GM06990 (cell line): ENCODE data around the gene MRPS27.

Experiments
- DNase-seq: peaks from one replicate; pipeline ENCODE4 v3.0.0-alpha.2; 2011; ENCODE audit not compliant: insufficient read length; ENCODE audit errors: extremely low read depth
- H3K27me3 ChIP-seq: replicated peaks from 2 replicates; pipeline ENCODE4 v1.6.0; 2011; ENCODE audit warnings: low read length; ENCODE audit not compliant: control insufficient read depth, insufficient read depth
- H3K36me3 ChIP-seq: 2 replicates; pipeline ENCODE4 v1.5.1; 2011; ENCODE audit warnings: low read length; ENCODE audit not compliant: control insufficient read depth, insufficient read depth
- H3K4me3 ChIP-seq: replicated peaks from 2 replicates; pipeline ENCODE4 v1.5.1; 2011; ENCODE audit warnings: low read depth, mild to moderate bottlenecking, control low read depth, low read length
- TF ChIP-seq, protein P1 (sequence below): IDR thresholded peaks from 2 replicates; pipeline ENCODE4 v1.5.1; 2011; ENCODE audit warnings: low read length, control low read depth, mild to moderate bottlenecking, inconsistent platforms; ENCODE audit not compliant: insufficient read depth, poor library complexity, severe bottlenecking

The MRPS27 gene

DNA sequence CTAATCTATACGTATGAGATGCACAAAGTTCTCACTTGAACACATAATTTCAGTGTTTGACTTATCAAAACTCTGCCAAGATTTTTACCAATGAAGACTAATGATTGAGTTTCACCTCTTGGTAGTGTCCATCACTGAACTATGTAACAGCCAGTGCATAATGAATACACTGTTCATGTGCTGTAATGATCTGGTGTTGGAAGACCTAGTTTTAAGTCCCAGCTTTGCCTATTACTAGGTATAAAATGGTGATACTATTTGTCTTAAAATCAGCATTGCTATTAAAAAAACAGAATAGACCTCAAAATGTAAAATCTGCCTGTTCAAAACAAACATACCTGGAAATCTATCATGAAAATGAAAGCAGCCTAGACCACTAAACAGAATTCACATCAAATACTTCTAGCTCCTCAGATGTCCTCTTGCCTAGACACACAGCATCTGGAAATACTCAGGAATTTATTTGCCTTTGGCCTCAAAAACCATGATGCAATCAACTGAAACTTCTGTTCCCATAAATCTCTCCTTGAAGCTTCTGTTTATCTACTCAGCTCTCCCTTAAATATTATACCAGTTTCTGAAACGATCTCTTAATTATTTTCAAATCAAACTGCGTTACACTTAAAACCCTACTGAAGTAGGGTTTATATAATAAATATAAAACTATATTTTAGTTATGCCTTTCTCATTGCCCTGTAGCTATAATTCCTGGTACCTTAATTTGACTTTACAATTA, 38.1 kb downstream of the MRPS27 start:
- DNase-seq = no peak
- H3K36me3 ChIP-seq = peaks cover 5% of the 10 kb centered on the region
- H3K27me3 ChIP-seq = no peaks in the 10 kb centered on the region
- no peak overlapping the region for H3K4me3 ChIP-seq
- TF ChIP-seq, protein P1, sequence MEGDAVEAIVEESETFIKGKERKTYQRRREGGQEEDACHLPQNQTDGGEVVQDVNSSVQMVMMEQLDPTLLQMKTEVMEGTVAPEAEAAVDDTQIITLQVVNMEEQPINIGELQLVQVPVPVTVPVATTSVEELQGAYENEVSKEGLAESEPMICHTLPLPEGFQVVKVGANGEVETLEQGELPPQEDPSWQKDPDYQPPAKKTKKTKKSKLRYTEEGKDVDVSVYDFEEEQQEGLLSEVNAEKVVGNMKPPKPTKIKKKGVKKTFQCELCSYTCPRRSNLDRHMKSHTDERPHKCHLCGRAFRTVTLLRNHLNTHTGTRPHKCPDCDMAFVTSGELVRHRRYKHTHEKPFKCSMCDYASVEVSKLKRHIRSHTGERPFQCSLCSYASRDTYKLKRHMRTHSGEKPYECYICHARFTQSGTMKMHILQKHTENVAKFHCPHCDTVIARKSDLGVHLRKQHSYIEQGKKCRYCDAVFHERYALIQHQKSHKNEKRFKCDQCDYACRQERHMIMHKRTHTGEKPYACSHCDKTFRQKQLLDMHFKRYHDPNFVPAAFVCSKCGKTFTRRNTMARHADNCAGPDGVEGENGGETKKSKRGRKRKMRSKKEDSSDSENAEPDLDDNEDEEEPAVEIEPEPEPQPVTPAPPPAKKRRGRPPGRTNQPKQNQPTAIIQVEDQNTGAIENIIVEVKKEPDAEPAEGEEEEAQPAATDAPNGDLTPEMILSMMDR = no peak

DNA sequence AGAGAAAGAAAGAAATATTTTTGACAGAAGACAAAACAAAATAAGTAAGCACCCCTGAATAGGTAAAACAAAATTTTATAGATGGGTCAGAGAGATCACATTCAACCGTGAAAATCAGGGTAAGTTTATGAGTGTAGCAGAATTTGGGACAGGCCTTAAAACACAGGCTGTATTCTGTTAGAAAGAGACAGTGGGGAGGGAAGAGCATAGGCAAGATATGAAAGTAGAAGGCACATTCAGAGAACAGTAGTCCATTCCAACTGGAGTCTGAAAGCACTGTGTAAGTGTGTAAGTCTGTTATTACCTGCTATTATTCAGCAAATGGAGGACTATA, 38.6 kb downstream of the MRPS27 start:
- TF ChIP-seq, protein P1 = no peak

DNA sequence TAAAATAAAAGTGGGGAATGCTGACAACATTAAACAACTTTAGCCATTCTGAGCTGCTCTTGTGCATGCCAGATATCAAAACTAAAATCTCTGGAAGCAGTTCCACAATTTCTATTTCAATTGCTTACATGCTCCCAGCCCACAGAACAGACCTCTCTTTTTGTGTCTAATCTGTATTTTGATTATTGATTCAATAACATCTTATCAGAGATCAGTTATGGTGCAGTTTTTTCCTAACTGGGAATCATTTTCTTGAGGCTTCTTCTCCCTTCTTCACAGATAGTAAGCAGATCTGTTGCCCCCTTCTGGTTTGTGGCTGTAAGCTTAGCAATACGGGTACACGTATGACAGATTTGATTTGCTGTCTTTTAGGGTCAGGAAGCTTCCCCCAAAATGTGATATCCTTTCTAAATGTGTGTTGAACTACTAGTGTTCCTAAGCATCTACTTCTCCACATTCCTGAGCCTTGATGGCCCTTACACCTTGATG, 39.4 kb downstream of the MRPS27 start:
- Histone ChIP-seq H3K27me3 (no peaks in the 10 kb centered on the region), H3K36me3 (peaks cover 5% of the 10 kb centered on the region), H3K4me3 (no peak overlapping the region)
- no peak for DNase-seq
- TF ChIP-seq, protein P1 = peak; percentile 54

More for the DNA sequence above, 38.6 kb downstream of the MRPS27 start:
- Histone ChIP-seq H3K36me3 (peaks cover 5% of the 10 kb centered on the region), H3K27me3 (no peaks in the 10 kb centered on the region), H3K4me3 (no peak overlapping the region)
- no peak for DNase-seq

DNA sequence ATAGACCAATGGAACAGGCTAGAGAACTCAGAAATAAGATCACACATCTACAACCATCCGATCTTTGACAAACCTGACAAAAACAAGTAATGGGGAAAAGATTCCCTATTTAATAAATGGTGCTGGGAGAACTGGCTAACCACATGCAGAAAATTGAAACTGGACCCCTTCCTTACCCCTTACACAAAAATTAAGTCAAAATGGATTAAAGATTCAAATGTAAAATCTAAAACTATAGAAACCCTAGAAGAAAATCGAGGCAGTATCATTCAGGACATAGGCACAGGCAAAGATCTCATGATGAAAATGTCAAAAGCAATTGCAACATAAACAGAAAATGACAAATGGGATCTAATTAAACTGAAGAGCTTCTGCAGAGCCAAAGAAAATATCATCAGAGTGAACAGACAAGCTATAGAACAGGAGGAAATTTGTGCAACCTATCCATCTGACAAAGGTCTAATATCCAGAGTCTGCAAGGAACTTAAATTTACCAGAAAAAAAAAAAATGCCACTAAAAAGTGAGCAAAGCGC, 43.8 kb downstream of the MRPS27 start:
- no peak for DNase-seq
- Histone ChIP-seq H3K4me3 (no peak overlapping the region), H3K36me3 (no peaks in the 10 kb centered on the region; the same call in 1 of the 2 replicates), H3K27me3 (no peaks in the 10 kb centered on the region)
- TF ChIP-seq, protein P1 = no peak

DNA sequence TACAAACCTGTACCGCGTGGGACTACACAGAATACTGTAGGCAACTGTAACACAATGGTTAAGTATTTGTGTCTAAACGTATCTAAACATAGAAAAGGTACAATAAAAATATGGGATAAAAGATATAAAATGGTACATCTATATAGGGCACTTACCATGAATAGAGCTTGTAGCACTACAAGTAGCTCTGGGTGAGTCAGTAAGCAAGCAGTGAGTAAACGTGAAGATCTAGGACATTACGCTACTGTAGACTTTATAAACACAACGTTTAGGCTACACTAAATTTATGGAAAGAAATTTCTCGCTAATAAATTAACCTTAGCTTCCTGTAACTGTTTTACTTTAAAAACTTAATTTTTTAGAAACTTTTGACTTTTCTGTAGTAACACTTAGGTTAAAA, 46.5 kb downstream of the MRPS27 start:
- DNase-seq = no peak
- H3K27me3 ChIP-seq = no peaks in the 10 kb centered on the region
- H3K36me3 ChIP-seq = no peaks in the 10 kb centered on the region; the same call in 1 of the 2 replicates
- TF ChIP-seq, protein P1 = no peak
- H3K4me3 ChIP-seq = no peak overlapping the region

DNA sequence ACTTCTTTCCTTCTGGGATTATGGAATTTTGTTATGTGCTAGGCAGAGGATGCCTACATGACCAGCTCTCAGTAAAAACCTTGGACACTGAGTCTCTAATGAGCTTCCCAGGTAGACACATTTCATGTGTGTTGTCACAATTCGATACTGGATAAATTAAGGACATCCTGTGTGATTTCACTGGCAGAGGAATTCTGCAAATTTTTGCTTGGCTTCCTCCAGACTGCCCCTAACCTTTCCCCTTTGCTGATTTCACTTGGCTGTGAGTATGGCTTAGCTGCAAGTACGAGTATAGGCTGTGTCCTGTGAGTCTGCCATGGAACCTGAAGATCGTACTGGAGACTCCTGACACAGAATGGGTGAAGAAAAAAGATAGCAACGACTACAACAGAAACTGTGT, 47.6 kb downstream of the MRPS27 start:
- H3K4me3 ChIP-seq = no peak overlapping the region
- TF ChIP-seq, protein P1 = no peak
- H3K27me3 ChIP-seq = no peaks in the 10 kb centered on the region
- DNase-seq = no peak
- no peaks in the 10 kb centered on the region for H3K36me3 ChIP-seq
